CD4-positive, alpha-beta T cell treated with Interleukin-12 subunit alpha and Interleukin-12 subunit beta, for 1 hour (primary cell): ENCODE results near the gene STK10.

Experiments
- DNase-seq: peaks from one replicate; pipeline ENCODE4 v3.0.0-alpha.2; 2020

The STK10 gene

GRCh38 chr5:172105811-172106210, 82.2 kb downstream of the STK10 start:
- DNase-seq, result no peak

DNA sequence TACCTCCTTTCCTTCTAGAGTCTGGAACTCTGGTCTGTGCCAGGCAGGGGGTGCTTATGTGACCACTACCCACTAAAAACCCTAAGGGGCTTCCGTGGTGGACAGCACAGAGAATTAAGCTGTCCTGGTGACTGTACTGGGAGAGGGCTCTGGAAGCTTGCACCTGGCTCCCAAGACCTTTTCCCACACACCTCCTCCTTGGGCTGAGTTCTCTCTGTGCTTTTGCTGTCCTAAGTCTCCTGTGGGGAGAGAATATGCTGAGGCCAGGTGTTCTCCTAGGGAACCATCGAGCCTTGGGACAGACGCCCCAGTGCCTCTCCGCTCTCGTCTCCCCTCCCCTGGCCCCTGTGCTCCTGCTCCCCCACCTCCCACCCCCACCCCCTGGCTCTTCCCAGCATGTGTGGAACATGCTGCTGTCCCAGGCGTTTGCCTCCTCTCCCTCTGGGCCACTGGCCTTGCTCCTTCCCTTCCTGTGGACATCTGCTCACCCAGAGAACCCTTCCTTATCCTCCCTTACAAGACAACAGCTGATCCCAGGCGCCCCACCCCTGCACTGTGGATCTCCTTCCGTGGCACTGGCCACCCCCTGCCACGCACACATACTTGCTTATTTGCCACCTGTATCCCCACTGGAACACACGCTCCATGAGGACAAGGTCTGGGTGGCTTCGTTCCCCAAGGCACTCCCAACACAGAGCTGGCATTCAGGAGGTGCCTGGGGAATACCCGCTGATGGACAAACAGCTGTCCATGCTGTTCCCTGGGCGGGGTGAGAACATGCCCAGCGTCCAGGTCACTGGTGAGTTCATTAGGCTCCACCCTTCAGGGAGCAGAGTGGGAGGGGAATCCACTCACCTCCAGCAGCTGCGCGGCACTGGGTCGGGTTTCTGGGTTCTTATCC, 83.0 kb downstream of the STK10 start:
- DNase-seq, result no peak

DNA sequence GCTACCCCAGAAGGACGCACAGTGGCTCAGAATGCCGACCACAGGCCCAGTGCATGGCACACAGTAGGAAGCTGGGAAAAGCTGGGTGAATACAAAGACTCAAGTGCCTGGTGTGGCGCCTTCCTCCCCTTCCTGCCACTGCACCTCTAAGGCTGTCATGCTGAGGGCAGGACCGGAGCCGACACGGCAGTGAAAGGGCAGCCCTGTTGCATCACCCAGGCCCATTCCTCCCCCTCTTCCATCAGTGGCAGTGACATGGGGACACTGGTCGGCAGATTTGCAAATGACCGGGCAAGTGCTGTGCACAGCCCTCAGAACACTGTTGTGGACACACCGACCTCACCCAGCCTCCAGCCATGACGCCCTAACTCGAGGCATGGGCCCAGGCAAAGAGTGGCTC, 84.0 kb downstream of the STK10 start:
- DNase-seq, result no peak

DNA sequence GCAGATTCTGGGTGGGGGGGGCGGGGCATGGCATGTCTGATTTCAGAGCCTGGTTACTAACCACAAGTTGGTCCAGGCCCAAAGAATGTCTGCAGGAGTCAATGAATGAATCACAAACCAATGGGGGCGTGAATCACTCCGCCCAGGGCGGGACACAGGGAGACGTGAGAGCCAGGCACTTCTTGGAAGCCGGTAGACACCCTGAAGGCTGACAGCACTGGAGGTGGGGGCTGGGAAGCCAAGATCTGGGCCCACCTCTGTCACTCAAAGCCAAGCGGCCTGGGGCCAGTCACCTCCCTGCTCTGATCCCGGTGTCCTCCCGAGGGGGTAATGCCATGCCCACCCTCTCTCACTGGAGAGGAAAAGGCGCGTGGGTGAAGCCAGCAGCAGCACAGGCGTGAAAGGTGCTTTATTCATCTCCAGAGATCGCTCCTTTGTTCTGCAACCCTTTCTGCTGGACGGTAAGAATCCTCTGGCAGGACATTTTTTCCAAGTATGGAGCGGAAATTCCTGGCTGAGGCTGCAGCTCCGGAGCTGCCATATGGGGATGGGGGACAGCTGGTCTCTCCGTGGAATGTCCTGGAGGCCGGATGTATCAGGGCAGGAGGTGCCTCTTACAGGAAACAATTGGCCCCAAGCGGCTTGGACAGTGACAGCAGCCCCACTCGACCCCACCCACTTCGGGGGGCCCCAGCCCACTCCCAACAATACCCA, 85.0 kb downstream of the STK10 start:
- no peak for DNase-seq

- DNase-seq, result no peak
These were observed 85.7 kb downstream of the STK10 start for GRCh38 chr5:172102218-172102870.

GRCh38 chr5:172101547-172102217, 86.3 kb downstream of the STK10 start:
- no peak for DNase-seq

DNA sequence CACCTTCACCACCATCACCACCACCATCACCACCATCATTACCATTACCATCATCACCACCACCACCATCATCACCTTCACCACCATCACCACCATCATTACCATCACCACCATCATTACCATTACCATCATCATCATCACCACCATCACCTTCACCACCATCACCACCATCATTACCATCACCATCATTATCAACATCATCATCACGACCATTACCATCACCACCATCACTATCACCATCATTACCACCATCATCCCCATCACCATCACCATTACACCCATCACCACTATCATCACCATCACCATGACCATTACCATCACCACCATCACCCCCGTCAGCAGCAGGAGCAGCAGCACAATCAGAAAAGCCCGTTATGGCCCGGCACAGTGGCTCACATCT, 89.1 kb downstream of the STK10 start:
- DNase-seq, result no peak

DNA sequence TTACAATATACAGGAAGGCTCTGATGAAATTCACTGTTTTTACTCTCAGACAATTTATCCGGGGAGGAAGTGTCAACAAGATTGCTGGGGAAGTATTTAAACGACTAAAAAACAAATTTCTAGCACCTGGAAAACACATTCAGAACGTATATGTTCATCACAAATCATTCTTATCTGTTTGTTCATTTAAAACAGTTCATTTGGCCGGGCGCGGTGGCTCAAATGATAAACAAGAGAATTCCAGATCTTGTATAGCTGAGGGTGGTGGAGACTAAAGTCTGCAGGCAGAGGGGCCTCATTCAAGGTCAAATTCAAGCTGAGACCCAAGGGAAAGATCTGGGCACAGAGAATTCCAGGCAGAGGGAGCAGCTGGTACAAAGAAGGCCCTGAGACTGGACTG, 90.0 kb downstream of the STK10 start:
- no peak for DNase-seq

- DNase-seq, result no peak
These were observed 90.7 kb downstream of the STK10 start for GRCh38 chr5:172097356-172097755.

- no peak for DNase-seq
These were observed 91.7 kb downstream of the STK10 start for GRCh38 chr5:172096207-172096940.

- no peak for DNase-seq
These were observed 92.4 kb downstream of the STK10 start for GRCh38 chr5:172095368-172096206.

DNA sequence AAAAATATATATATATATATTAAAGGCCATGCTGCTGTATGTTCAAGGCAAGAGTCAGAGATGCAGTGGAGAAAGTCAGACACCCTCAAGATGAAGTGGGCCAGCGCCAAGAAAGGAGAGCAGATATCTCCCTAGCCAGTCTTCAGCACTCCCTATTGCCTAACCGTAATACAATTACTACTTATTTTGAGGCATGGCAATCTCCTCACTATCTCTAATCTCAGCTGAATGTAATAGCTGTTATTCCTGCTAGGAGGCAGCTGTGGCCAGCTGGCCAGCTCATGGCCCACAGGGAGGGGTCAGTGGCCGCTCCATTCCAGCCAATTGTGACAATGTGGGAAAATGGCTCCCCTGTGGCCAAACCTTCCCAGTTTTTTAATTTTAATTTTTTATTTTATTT, 94.1 kb downstream of the STK10 start:
- no peak for DNase-seq

DNA sequence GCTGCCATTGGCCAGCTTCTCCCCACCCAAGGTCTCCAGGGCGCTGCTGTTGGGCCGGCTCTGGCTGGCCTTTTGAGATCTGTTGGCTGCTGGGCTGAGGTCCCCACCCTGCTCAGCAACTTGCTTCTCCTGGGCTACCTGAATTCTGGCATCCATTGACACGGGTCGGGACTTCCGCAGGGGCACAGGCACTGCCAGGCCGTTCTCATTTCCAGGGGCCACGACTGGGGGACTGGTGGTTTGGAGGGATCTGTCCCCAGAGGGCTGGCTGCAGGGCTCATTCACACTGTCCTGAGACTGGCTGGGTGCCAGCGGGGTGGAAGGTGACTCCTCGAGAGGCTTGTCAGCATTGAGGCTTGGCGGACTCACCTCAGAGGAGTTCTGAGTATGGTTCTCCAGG, 94.5 kb downstream of the STK10 start:
- DNase-seq, result no peak

- no peak for DNase-seq
These were observed 95.9 kb downstream of the STK10 start for GRCh38 chr5:172091956-172092732.

DNA sequence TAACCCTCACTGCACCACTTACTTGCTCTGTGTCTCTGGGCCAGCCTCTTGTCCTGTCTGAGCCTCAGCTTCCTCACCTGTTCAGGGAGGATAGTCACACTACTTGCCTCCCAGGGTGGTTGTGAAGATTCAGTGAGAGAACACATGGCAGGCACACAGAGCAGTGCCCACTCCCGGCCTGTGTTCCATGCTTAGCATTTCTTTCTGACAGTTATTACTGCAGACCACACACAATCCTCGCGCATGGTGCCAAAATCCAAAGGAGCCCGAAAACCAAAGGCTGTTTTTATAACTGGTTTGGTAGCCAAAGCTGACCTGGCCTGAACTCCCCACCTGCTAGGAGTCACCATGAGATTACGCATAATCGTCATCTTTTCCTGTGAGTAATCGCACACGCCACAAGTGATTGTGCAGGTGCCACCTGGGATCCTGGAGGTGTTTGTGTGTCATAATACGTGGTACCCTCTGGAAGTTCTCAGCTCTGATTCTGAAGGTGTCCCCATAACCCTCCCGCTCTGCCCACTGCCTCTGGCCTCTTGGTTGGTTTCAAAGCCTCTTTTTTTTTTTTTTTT, 97.0 kb downstream of the STK10 start:
- no peak for DNase-seq

DNA sequence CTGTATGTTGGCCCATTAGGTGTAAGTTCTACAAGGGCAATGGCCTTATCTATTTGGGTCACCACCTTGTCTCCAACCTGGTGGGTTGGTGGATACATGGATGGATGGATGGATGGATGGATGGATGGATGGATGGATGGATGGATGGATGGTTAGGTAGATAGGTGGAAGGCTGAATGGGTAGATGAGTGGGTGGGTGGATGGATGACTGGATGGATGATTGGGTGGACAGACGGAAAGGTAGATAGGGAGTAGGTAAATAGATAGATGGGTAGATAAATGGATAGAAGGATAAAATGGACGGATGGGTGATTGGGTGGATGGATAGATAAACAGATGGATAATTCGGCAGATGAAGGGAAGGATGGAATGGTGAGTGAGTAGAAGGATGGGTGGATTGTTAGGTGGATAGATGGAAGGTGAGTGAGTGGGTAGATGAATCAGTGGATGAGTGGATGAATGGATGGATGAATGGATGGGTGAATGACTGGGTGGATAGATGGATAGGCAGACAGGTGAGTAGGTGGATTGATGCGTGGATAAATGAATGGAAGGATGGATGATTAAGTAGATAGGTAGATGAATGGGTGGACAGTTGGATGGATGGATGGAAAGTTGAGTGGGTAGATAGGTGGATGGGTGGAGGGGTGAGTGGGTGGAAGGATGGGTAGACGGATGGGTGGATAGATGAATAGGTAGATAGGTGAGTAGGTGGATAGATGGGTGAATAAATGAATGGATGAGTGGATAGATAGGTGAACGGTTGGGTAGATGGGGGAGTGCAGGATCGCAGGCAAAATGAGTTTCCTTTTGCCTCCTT, 98.5 kb downstream of the STK10 start:
- DNase-seq, result no peak

DNA sequence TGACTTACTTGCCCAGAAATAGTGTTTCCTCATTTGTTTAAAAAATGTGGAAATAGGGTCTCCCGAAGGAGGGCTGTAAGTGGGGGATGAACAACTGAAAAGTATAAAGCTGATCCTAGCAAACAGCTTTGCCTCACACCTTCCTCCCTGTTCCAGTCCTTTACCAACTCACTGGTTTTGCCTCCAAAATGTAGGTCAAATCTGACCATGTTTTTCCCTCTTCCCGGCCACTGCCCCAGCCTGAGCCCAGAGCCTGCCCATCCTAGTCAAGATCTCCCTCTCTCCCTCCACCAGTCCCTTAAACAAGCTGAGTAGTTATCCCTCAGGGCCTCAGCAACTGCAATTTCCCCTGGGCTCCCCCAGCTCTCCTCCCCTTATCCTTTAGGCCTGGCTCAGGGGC, 99.2 kb downstream of the STK10 start:
- DNase-seq, result no peak

DNA sequence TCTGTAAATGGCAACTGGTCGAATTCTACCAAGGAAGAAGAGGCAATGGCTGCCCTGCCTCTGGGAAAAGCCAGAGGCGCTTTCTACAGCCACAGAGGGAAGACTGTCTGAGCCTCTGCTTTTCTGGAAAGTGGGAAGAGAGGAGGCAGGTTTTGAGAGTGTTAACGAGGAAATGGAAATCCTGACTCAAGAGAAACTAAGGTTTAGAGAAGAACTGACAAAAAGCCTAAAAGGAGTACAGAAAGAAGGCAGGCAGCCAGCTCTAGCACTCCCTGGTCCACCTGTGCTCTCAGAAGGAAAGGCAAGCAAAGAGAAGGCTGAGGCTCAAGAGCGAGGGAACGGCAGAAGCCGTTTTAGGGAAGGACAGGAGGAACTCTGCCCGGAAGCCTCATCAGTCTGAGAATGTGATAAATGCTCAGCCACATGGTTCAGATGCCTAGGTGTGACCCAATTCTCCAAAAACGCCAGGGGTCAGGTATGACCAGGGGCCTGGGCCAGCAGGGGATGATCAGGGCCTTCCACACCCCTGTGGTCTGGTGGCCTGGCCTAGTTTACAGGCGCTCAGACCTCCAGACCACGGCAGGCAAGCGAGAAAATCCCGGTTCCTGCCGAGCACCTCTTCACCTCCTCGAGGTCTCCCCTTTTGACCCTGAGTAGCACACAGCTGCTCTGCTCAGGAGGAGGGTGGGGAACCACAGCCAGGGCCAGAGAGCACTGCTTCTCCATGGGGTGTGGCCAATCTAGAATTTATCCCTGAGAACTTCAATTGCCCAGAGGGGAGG, 101.6 kb downstream of the STK10 start:
- no peak for DNase-seq

- DNase-seq, result no peak
These were observed 102.3 kb downstream of the STK10 start for GRCh38 chr5:172085738-172086137.
